ENCODE measurements around the gene AHNAK2. TPM values are rescaled to one million over a fixed set of nuclear protein-coding genes. Genes with fewer than 3 reads are reported as not detected.

Gene AHNAK2
- total RNA-seq, 1 experiment from 2014 or later, result 45.0 TPM

DNA sequence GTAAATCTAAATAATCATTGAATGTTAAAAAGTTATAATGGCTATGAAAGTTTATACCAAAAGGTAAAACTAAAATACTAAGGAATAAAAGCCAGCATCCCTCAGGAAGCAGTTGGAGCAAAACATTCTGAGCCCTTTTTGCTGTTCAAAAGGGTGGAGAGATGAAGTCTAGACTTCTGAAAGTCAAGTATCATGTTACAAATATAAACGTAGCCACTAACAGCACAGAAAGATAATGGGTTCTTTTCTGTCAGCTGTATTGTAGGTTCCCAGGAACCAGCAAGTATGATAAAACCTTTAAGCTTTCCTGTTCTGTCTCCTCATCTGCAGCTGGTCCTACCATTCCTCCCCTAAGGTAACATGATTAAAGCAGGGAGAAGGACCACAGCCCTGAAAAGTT, 69.9 kb downstream of the AHNAK2 start:
- no TSS peak for BruUV-seq (replicated peaks)
- Histone ChIP-seq H3K27ac (ENCODE audit: low read depth, low read length) (no peak overlapping the region), H3K27me3 (ENCODE audit: insufficient read depth, low read length) (peaks cover 5% of the 10 kb centered on the region; the same call in 1 of the 2 replicates), H3K36me3 (ENCODE audit: control insufficient read depth in 1 of 2, insufficient read depth in 2 of 2, low read length in 2 of 2) (no peaks in the 10 kb centered on the region), H3K4me3 (replicated peaks in 1 of 2; ENCODE audit: low read depth in 1 of 2, low read length in 2 of 2) (no peak overlapping the region), H3K9me2 (ENCODE audit: insufficient read depth) (no peaks in the 10 kb centered on the region), H3K9ac (ENCODE audit: low read length) (no peak overlapping the region), H3K4me2 (ENCODE audit: low read length) (no peak overlapping the region), H2AFZ (ENCODE audit: low read depth, low read length, poor library complexity, severe bottlenecking) (no peak overlapping the region), H3K4me1 (ENCODE audit: control insufficient read depth in 1 of 2, insufficient read depth in 2 of 2, low read length in 2 of 2) (no peaks in the 10 kb centered on the region), H4K20me1 (ENCODE audit: insufficient read depth) (no peaks in the 10 kb centered on the region), H3K9me3 (ENCODE audit: control insufficient read depth in 1 of 2, insufficient read depth in 1 of 2, low read depth in 1 of 2, low read length in 2 of 2) (peaks cover 0 to 20% of the 10 kb centered on the region in 2 experiments; a peak in 1 of 4 replicates), H3K79me2 (ENCODE audit: insufficient read depth, low read length) (no peaks in the 10 kb centered on the region)
- ChIA-PET POLR2A (no interaction called here), CTCF (no interaction called here), RAD21 (ENCODE audit: low non-redundant PET in 1 of 2, low total read pairs in 2 of 2, uncharacterized antibody in 2 of 2, unreplicated experiment in 2 of 2) (no interaction called here)
- DNase-seq (ENCODE audit: low read depth, low spot score), result no peak
- intact Hi-C loops (cut with micrococcal nuclease), result no loop called here
- no peak for ATAC-seq
- TF ChIP-seq POLR2AphosphoS5 (IDR thresholded peaks at IDR 0.05; ENCODE audit: low read depth, low read length), result no peak
- TF ChIP-seq SRF (IDR thresholded peaks at IDR 0.05; ENCODE audit: low read depth), result no peak
- TF ChIP-seq CBX3 (IDR thresholded peaks at IDR 0.05; ENCODE audit: low read depth), result no peak
- TF ChIP-seq FOSL1 (IDR thresholded peaks at IDR 0.05; ENCODE audit: low read depth), result no peak
- no peak for TF ChIP-seq SP1 (IDR thresholded peaks at IDR 0.05; ENCODE audit: low read depth)
- no peak for TF ChIP-seq ZNF274 (IDR thresholded peaks at IDR 0.05; ENCODE audit: low read depth, low read length)
- no peak for TF ChIP-seq CEBPB (IDR thresholded peaks at IDR 0.05; ENCODE audit: low read depth)
- no peak for TF ChIP-seq ZFX (IDR thresholded peaks at IDR 0.05)
- TF ChIP-seq YY1 (IDR thresholded peaks at IDR 0.05; ENCODE audit: extremely low read depth, insufficient replicate concordance, low read depth, low read length), result no peak
- no peak for TF ChIP-seq SIN3A (IDR thresholded peaks at IDR 0.05; ENCODE audit: low read depth)
- TF ChIP-seq RAD21 (IDR thresholded peaks at IDR 0.05; ENCODE audit: low read depth), result no peak
- TF ChIP-seq, protein P1, sequence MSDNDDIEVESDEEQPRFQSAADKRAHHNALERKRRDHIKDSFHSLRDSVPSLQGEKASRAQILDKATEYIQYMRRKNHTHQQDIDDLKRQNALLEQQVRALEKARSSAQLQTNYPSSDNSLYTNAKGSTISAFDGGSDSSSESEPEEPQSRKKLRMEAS (IDR thresholded peaks at IDR 0.05), result no peak
- TF ChIP-seq, protein P2, sequence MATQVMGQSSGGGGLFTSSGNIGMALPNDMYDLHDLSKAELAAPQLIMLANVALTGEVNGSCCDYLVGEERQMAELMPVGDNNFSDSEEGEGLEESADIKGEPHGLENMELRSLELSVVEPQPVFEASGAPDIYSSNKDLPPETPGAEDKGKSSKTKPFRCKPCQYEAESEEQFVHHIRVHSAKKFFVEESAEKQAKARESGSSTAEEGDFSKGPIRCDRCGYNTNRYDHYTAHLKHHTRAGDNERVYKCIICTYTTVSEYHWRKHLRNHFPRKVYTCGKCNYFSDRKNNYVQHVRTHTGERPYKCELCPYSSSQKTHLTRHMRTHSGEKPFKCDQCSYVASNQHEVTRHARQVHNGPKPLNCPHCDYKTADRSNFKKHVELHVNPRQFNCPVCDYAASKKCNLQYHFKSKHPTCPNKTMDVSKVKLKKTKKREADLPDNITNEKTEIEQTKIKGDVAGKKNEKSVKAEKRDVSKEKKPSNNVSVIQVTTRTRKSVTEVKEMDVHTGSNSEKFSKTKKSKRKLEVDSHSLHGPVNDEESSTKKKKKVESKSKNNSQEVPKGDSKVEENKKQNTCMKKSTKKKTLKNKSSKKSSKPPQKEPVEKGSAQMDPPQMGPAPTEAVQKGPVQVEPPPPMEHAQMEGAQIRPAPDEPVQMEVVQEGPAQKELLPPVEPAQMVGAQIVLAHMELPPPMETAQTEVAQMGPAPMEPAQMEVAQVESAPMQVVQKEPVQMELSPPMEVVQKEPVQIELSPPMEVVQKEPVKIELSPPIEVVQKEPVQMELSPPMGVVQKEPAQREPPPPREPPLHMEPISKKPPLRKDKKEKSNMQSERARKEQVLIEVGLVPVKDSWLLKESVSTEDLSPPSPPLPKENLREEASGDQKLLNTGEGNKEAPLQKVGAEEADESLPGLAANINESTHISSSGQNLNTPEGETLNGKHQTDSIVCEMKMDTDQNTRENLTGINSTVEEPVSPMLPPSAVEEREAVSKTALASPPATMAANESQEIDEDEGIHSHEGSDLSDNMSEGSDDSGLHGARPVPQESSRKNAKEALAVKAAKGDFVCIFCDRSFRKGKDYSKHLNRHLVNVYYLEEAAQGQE (IDR thresholded peaks at IDR 0.05; ENCODE audit: low read depth), result no peak
- TF ChIP-seq ELF1 (IDR thresholded peaks at IDR 0.05; ENCODE audit: borderline replicate concordance, low read depth), result no peak
- TF ChIP-seq, protein P3, sequence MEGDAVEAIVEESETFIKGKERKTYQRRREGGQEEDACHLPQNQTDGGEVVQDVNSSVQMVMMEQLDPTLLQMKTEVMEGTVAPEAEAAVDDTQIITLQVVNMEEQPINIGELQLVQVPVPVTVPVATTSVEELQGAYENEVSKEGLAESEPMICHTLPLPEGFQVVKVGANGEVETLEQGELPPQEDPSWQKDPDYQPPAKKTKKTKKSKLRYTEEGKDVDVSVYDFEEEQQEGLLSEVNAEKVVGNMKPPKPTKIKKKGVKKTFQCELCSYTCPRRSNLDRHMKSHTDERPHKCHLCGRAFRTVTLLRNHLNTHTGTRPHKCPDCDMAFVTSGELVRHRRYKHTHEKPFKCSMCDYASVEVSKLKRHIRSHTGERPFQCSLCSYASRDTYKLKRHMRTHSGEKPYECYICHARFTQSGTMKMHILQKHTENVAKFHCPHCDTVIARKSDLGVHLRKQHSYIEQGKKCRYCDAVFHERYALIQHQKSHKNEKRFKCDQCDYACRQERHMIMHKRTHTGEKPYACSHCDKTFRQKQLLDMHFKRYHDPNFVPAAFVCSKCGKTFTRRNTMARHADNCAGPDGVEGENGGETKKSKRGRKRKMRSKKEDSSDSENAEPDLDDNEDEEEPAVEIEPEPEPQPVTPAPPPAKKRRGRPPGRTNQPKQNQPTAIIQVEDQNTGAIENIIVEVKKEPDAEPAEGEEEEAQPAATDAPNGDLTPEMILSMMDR (IDR thresholded peaks at IDR 0.05 in 2 of 3, conservative IDR thresholded peaks at IDR 0.05 in 1 of 3; ENCODE audit: borderline replicate concordance in 1 of 3, insufficient read depth in 1 of 3, low read depth in 2 of 3, low read length in 2 of 3), result no peak
- TF ChIP-seq TCF7L2 (IDR thresholded peaks at IDR 0.05; ENCODE audit: borderline replicate concordance, extremely low read depth, insufficient read depth, insufficient read length), result no peak
- no peak for TF ChIP-seq EZH2phosphoT487 (IDR thresholded peaks at IDR 0.05; ENCODE audit: borderline replicate concordance)
- TF ChIP-seq, protein P4, sequence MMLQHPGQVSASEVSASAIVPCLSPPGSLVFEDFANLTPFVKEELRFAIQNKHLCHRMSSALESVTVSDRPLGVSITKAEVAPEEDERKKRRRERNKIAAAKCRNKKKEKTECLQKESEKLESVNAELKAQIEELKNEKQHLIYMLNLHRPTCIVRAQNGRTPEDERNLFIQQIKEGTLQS (IDR thresholded peaks at IDR 0.05), result no peak
- TF ChIP-seq, protein P5, sequence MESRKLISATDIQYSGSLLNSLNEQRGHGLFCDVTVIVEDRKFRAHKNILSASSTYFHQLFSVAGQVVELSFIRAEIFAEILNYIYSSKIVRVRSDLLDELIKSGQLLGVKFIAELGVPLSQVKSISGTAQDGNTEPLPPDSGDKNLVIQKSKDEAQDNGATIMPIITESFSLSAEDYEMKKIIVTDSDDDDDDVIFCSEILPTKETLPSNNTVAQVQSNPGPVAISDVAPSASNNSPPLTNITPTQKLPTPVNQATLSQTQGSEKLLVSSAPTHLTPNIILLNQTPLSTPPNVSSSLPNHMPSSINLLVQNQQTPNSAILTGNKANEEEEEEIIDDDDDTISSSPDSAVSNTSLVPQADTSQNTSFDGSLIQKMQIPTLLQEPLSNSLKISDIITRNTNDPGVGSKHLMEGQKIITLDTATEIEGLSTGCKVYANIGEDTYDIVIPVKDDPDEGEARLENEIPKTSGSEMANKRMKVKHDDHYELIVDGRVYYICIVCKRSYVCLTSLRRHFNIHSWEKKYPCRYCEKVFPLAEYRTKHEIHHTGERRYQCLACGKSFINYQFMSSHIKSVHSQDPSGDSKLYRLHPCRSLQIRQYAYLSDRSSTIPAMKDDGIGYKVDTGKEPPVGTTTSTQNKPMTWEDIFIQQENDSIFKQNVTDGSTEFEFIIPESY (IDR thresholded peaks at IDR 0.05; ENCODE audit: extremely low read depth, insufficient replicate concordance, low read length), result no peak
- no peak for TF ChIP-seq EZH2 (IDR thresholded peaks at IDR 0.05)

All from HCT116 (cell line).